ENCODE results near the gene DGCR8.

Gene DGCR8

DNA sequence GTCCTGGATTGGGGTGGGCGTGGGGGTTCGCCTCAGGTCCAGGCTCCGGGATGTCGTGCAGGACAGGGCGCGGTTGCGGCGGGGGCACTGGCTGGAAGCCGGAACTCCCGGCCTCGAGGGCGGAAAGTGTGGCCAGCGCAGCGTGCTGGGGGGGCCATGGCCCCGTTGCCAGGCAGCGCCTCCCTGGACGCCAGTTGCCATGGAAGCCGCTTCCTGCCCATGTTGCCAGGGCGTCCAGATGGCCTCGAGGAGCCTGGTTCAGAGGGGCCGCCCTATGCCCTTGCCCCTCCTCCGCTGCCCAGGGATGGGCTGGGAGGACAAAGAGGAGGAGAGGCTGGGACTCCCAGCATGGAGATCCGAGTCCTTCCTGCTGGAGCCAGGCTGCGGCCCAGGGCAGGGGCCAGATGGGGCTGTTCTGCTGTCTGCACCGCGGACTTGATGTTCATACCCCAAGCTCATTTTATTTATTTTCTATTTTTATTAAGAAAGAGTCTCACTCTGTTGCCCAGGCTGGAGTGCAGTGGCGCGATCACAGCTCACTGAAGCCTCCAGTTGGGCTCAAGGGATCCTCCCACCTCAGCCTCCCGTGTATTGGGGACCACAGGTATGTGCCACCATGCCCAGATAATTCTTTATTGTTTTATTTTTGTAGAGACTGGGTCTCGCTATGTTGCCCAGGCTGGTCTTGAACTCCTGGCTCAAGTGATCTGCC lies 75.4 kb downstream of the DGCR8 start:
- CTCF ChIA-PET = interaction anchor here (0.7 kb wide), 1 partner anchor 81 kb away, joined by 3 read pairs; no protein-coding TSS in a partner anchor
- POLR2A ChIA-PET = no interaction called here

DNA sequence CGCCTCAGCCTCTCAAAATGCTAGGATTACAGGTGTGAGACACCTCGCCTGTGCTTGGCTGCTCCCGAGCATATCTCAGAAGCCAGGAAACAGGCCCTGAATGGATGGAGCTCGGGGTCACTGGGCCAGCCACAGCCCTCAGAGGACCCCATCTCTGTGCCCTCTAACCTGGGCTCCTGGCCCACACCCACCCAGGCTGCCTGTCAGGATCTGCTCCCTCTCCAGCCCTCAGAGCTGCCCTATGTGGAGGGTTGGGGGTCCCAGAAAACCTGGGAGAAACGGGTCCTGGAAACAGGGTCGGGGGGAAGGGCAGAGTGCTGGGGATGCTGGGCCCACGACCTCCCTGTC lies 76.0 kb downstream of the DGCR8 start:
- no peak for TF ChIP-seq BHLHE40 (IDR thresholded peaks at IDR 0.05; ENCODE audit: borderline replicate concordance)
- TF ChIP-seq ARNT (IDR thresholded peaks at IDR 0.05) = no peak
- TF ChIP-seq HDGF (IDR thresholded peaks at IDR 0.05; ENCODE audit: borderline replicate concordance) = no peak
- no peak for TF ChIP-seq ZNF384 (IDR thresholded peaks at IDR 0.05)
- TF ChIP-seq TARDBP (IDR thresholded peaks at IDR 0.05) = no peak
- no peak for TF ChIP-seq SUZ12 (IDR thresholded peaks at IDR 0.05)
- no peak for TF ChIP-seq NFRKB (IDR thresholded peaks at IDR 0.05)
- no peak for TF ChIP-seq ELF4 (IDR thresholded peaks at IDR 0.05)
- TF ChIP-seq, protein P1, sequence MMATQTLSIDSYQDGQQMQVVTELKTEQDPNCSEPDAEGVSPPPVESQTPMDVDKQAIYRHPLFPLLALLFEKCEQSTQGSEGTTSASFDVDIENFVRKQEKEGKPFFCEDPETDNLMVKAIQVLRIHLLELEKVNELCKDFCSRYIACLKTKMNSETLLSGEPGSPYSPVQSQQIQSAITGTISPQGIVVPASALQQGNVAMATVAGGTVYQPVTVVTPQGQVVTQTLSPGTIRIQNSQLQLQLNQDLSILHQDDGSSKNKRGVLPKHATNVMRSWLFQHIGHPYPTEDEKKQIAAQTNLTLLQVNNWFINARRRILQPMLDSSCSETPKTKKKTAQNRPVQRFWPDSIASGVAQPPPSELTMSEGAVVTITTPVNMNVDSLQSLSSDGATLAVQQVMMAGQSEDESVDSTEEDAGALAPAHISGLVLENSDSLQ (IDR thresholded peaks at IDR 0.05) = no peak
- TF ChIP-seq FOXM1 (IDR thresholded peaks at IDR 0.05; ENCODE audit: borderline replicate concordance) = no peak
- TF ChIP-seq L3MBTL2 (conservative IDR thresholded peaks at IDR 0.05) = no peak
- TF ChIP-seq SP1 (IDR thresholded peaks at IDR 0.05) = no peak
- DNase-seq (ENCODE audit: extremely low spot score) = no peak
- POLR2A ChIA-PET = no interaction called here
- CTCF ChIA-PET = interaction anchor here (0.7 kb wide), 1 partner anchor 80 kb away, joined by 3 read pairs; no protein-coding TSS in a partner anchor

More for the DNA sequence above, 75.4 kb downstream of the DGCR8 start:
- no peak for TF ChIP-seq L3MBTL2 (conservative IDR thresholded peaks at IDR 0.05)
- TF ChIP-seq SUZ12 (IDR thresholded peaks at IDR 0.05) = no peak
- no peak for TF ChIP-seq FOXK2 (IDR thresholded peaks at IDR 0.05)
- TF ChIP-seq TARDBP (IDR thresholded peaks at IDR 0.05) = no peak
- TF ChIP-seq ARNT (IDR thresholded peaks at IDR 0.05) = no peak
- TF ChIP-seq SP1 (IDR thresholded peaks at IDR 0.05) = no peak
- no peak for TF ChIP-seq FOXA1 (IDR thresholded peaks at IDR 0.05)
- no peak for TF ChIP-seq ZNF384 (IDR thresholded peaks at IDR 0.05)
- TF ChIP-seq BHLHE40 (IDR thresholded peaks at IDR 0.05; ENCODE audit: borderline replicate concordance) = no peak
- TF ChIP-seq CTBP1 (IDR thresholded peaks at IDR 0.05; ENCODE audit: borderline replicate concordance) = no peak
- TF ChIP-seq, protein P1 (IDR thresholded peaks at IDR 0.05) = no peak
- no peak for TF ChIP-seq HDGF (IDR thresholded peaks at IDR 0.05; ENCODE audit: borderline replicate concordance)
- TF ChIP-seq LEF1 (IDR thresholded peaks at IDR 0.05; ENCODE audit: borderline replicate concordance) = no peak
- no peak for TF ChIP-seq NFRKB (IDR thresholded peaks at IDR 0.05)
- TF ChIP-seq ELF4 (IDR thresholded peaks at IDR 0.05) = no peak
- no peak for TF ChIP-seq FOXM1 (IDR thresholded peaks at IDR 0.05; ENCODE audit: borderline replicate concordance)
- DNase-seq (ENCODE audit: extremely low spot score) = no peak

DNA sequence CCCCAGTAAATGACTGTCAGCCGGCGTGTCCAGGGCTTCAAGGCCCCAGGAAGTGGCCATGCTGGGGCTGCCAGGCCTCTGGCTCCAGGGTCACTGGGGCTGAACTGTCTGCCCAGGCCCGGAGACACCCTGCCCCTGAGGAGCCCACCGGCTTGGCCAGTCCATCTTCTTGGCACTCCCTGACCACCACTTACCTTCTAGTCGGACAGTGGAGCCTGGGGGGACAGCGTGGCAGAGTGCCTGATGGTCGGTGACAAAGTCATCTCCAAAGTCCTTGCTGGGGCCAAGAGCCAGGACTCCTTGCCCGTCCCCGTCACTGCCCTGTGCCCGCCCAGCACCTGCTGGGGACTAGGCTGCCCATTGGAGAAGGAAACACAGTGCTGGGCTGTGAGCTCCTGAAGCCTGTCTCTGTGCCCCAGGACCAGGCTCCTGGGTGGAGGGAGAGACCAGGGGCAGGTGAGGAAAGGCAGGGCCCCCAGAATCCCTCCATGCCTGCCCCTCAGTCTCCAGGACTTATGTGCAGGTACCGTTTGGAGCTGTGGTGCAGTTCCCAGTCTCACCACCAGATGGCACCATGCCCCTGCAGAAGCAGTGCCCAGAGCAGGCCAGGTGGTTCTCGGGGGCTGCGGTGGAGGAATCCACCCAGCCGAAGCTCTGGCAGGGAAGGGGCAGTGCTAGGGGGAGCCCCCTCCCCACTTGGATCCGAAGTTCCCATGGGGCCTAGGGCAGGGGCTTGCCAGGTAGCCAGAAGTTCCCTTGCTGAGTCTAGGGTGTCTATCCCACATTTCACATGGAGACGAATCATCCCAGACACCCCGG lies 76.8 kb downstream of the DGCR8 start:
- ChIA-PET POLR2A (interaction anchor here (0.7 to 1.1 kb wide), 2 partner anchors 82 to 163 kb away, joined by 3 to 7 read pairs; partner anchors contain the start of gene DGCR6L), CTCF (interaction anchor here (0.5 to 2.0 kb wide), 8 partner anchors 35 to 828 kb away, joined by 3 to 27 read pairs (median 4); no protein-coding TSS in a partner anchor)
- DNase-seq (ENCODE audit: extremely low spot score) = peak; percentile 94
- TF ChIP-seq ARNT (IDR thresholded peaks at IDR 0.05) = 0 out of 2 replicates have a peak, but pooled peaks have one; percentile 26
- TF ChIP-seq ELF4 (IDR thresholded peaks at IDR 0.05) = no peak

DNA sequence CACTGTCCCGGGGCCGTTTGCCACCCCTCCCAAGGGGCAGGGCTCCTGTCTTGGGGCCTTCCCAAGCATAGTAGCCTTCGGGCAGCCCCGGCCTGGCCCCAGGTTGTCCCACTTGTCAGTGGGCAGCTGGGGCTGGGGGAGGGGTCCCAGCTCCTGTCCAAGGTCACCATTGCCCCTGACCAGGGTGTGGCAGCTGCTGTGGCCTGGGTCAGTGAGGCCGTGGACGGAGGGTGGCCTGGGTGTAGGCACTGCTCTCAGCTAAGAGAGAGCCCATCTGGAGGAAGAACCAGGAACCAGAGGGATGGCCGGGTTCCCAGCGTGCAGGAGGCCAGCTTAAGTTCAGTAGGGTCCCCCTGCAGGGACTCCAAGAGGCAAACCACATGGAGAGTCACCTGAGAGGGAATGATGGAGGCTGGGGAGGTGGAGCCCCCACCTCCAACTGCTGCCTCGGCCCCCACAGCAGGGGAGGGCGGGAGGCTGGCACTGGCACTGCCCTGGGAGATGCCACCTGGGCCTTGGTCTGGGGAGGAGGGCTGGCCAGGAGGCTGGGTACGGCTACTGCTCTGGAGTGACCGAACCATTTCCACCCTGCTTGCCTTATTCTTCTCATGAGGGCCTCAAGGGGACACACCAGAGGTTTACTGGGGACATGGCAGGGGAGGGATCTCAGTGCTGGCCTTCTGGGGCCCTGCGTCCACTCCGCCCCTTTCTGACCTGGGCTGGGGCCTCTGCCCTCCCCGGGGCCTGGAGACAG lies 77.6 kb downstream of the DGCR8 start:
- POLR2A ChIA-PET = interaction anchor here (0.7 to 1.1 kb wide), 2 partner anchors 81 to 162 kb away, joined by 3 to 7 read pairs; partner anchors contain the start of gene DGCR6L
- no peak for DNase-seq (ENCODE audit: extremely low spot score)
- CTCF ChIA-PET = interaction anchor here (0.5 to 2.0 kb wide), 8 partner anchors 34 to 827 kb away, joined by 3 to 27 read pairs (median 4); no protein-coding TSS in a partner anchor
- TF ChIP-seq TARDBP (IDR thresholded peaks at IDR 0.05) = no peak
- no peak for TF ChIP-seq ELF4 (IDR thresholded peaks at IDR 0.05)
- TF ChIP-seq LEF1 (IDR thresholded peaks at IDR 0.05; ENCODE audit: borderline replicate concordance) = no peak
- no peak for TF ChIP-seq FOXA1 (IDR thresholded peaks at IDR 0.05)
- no peak for TF ChIP-seq SUZ12 (IDR thresholded peaks at IDR 0.05)
- no peak for TF ChIP-seq CTBP1 (IDR thresholded peaks at IDR 0.05; ENCODE audit: borderline replicate concordance)
- no peak for TF ChIP-seq ARNT (IDR thresholded peaks at IDR 0.05)
- TF ChIP-seq BHLHE40 (IDR thresholded peaks at IDR 0.05; ENCODE audit: borderline replicate concordance) = no peak
- no peak for TF ChIP-seq ZNF384 (IDR thresholded peaks at IDR 0.05)
- TF ChIP-seq FOXK2 (IDR thresholded peaks at IDR 0.05) = no peak
- no peak for TF ChIP-seq FOXM1 (IDR thresholded peaks at IDR 0.05; ENCODE audit: borderline replicate concordance)
- no peak for TF ChIP-seq NFRKB (IDR thresholded peaks at IDR 0.05)
- TF ChIP-seq L3MBTL2 (conservative IDR thresholded peaks at IDR 0.05) = no peak
- TF ChIP-seq HDGF (IDR thresholded peaks at IDR 0.05; ENCODE audit: borderline replicate concordance) = no peak
- TF ChIP-seq, protein P1 (IDR thresholded peaks at IDR 0.05) = no peak
- no peak for TF ChIP-seq SP1 (IDR thresholded peaks at IDR 0.05)
